HFF-Myc (cell line): ENCODE data around the gene KCNK15.
"Not testable (repeated sequence)": the region's sequence is repeated elsewhere in the genome, so short reads cannot be mapped to it uniquely, and the experiment has no call there.

ENCODE experiments used
- DNase-seq: peaks from one replicate; pipeline ENCODE4 v3.0.0-alpha.2; 2011; ENCODE audit warnings: low read depth; ENCODE audit errors: extremely low read depth
- H3K4me3 ChIP-seq: replicated peaks from 2 replicates; pipeline ENCODE4 v1.5.1; 2011; ENCODE audit warnings: low read depth, mild to moderate bottlenecking, control low read depth, low read length
- CTCF ChIP-seq: IDR thresholded peaks from 2 replicates; pipeline ENCODE4 v1.5.1; 2012; ENCODE audit warnings: mild to moderate bottlenecking, low read depth, low read length, control low read depth; ENCODE audit errors: missing control alignments

Gene KCNK15

DNA sequence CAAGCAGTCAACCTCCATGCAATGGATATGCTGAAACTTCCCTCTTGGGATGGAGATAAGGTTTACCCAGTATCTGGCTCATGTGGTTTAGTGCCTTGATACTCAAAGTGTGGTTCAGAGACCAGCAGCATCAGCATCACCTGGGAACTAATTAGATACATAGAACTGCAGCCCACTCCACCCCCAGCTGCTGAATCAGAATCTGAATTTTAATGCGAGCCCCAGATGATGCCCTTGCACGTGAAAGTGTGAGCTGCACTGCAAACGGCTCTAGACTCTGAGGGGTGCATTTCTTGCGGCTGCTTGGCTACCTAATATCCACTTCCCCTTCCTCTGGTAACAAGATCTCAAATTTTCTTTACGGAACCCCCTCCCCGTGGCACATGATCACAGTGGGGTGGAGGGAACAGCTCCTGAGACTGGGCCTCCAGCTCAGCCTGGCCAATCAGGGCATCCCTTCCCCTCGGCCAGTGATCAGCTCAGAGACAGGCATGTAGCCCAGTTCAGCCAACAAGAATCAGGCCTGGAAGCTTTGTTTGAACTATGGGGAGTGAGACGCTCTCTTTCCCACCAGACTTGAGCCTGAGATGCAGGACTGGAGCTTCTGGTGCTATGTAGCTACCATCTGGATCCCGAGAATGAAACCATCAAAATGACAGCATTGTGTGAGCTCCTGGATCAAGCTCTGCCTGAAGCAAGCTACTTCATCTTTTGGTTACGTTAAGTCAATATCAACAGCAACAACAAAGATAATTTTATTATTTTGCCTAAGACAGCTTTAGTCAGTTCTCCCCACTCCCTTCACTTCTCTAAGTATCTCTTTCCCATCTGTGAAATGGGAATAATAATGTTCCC is 12.8 kb downstream of the KCNK15 start:
- no peak overlapping the region for H3K4me3 ChIP-seq
- DNase-seq, result no peak
- TF ChIP-seq CTCF, result no peak

- no peak for TF ChIP-seq CTCF
- no peak for DNase-seq
- no peak overlapping the region for H3K4me3 ChIP-seq
Measured at GRCh38 chr20:44759595-44759994, 13.9 kb downstream of the KCNK15 start.

DNA sequence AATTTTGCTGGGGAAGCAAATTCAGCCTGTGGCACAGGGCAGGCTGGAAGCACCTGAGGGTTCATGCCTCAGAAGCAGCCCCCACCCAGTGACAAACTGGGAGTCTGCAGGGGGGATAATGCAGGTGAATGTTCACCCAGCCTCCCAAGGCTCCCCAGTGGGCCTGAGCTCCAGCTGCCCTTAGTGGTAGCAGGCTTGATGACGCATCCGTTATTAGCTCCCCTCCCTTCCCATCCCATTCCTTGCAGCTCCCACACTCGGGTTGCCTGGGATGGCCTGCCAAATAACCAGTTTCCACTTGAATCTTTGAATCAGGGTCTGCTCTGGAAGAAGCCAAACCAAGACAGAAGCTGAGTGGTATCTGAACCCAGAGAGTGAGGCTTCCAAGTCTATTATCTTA is 15.8 kb downstream of the KCNK15 start:
- no peak overlapping the region for H3K4me3 ChIP-seq
- no peak for TF ChIP-seq CTCF
- no peak for DNase-seq

DNA sequence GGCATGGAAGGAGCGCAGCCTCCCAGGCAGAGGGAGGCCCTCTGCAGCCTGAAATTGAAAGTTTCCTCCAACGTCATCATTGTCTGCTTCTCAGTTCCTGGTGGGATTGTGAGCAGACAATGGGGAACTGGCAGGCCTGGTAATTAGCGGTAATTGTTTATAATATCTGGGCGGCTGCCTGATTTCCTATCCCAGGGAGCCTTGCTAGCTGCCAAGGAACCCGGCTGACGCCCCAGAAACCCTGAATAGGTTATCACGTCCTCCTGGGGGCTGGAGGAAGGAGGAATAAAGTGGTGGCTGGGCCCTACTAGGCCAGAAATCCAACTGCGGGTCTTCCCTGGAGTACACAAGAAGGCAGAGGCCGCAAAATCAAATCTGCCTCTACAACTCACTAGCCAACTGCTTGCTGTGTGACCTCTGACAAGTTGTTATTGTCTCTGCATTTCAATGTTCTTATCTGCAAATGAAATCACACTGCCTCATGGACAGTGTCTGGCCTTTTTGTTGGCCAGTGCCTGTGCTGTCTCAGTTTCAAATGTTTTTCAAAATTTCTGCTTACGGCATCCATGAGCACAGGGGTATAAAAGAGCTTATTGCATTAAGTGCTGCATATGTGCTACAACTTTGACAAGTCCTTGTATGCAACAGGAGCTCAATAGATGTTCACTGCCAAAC is 16.9 kb downstream of the KCNK15 start:
- no peak overlapping the region for H3K4me3 ChIP-seq
- DNase-seq, result no peak
- no peak for TF ChIP-seq CTCF

GRCh38 chr20:44763798-44764197 is 18.1 kb downstream of the KCNK15 start:
- not testable (repeated sequence) for H3K4me3 ChIP-seq, DNase-seq

GRCh38 chr20:44765091-44765490 is 19.4 kb downstream of the KCNK15 start:
- H3K4me3 ChIP-seq, result no peak overlapping the region
- no peak for TF ChIP-seq CTCF
- no peak for DNase-seq

DNA sequence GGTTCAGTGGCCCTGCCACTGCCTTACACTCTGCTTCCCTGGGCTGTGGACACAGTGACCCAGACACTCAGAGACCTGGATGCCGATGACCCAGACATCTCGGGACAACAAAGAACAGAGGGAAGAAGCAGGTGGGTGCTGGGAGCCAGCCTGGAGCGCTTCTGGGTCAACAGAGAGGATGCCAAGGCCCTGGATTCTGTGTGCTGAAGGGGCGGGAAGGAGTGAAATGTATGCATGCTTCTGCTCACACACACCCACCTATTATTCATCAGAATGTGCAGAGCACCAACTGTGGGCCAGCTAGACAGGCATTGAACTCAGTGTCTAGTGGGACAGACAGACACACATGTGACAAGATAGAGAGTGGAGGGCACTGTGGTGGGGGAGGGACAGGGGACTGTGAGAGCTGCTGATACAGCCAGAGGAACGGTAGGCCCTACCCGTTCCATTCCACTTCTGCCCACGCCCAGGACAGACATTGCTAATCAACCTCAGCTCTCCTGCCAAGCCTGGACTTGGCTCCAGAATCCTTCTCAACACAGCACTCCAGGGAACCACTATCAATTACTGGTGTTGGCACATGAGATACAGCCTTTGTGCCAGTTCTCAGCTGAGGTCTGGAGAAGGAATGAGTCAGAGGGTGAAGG is 20.2 kb downstream of the KCNK15 start:
- no peak for DNase-seq

More for the DNA sequence above, 20.2 kb downstream of the KCNK15 start:
- no peak overlapping the region for H3K4me3 ChIP-seq
- no peak for TF ChIP-seq CTCF
